Activated T-cell treated with anti-CD3 and anti-CD28 coated beads for 48 hours (primary cell): ENCODE measurements around the gene PRELID3B.

Source experiments
- DNase-seq: peaks from one replicate; pipeline ENCODE4 v3.0.0-alpha.2; 2020; ENCODE audit warnings: low read depth

PRELID3B gene

DNA sequence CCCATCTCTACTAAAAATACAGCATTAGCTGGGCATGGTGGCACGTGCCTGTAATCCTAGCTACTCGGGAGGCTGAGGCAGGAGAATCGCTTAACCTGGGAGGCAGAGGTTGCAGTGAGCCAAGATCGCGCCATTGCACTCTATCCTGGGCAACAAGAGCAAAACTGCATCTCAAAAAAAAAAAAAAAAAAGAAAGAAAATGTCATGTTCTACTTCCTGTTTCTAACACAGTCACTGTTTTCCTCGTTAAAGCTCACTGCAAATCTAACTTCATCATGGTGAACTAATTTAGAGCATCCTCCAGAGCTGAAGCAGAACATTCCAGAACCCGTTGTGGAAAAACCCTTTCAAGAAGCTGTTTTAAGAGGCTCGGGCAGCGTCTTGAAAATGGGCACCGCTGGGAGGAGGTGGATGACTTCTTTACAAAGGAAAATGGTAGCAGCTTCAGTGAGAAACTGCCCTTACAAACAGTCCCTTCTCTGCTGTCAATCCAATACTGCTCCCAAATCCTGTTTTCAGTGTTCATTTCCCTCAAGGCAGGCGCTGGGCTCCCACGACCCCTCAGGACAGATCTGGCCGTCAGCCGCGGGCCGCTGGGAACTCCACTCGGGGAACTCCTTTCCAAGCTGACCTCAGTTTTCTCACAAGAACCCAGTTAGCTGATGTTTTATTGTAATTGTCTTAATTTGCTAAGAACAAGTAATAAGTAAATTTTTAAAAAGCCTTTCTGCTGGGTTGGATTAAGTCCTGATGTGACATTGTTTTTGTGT is 48.0 kb downstream of the PRELID3B start:
- DNase-seq, result no peak

DNA sequence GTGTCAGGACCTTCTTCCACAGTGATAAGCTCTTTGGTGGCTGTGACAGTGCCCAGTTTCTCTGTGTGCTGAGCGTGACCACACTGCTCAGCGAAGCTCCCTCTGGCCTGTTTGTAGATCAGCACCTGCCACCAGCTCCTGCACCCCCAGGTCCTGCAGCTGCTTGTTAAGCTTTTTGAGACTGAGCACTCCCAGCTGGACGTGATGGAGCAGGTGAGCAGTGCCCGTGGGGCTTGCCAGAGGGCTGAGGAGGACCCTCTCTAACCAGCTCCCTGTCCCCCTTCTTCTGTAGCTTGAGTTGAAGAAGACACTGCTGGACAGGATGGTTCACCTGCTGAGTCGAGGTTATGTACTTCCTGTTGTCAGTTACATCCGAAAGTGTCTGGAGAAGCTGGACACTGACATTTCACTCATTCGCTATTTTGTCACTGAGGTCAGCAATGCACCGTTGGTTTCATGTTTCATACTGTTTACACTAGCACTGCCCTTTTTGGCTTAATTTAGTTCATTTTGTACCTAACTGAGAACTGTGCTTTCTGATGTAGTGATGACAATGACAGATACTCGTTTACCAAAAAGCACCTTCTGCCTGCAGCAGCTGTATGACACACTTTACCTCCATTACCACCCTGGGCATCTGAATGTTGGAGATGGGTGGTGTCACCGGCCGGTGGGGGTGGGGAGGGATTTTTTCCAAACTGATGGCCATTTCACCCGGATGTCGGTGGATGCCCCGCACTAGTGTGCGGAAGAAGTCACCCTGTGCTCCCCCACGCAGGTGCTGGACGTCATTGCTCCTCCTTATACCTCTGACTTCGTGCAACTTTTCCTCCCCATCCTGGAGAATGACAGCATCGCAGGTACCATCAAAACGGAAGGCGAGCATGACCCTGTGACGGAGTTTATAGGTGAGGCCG is 49.0 kb downstream of the PRELID3B start:
- DNase-seq, result no peak

DNA sequence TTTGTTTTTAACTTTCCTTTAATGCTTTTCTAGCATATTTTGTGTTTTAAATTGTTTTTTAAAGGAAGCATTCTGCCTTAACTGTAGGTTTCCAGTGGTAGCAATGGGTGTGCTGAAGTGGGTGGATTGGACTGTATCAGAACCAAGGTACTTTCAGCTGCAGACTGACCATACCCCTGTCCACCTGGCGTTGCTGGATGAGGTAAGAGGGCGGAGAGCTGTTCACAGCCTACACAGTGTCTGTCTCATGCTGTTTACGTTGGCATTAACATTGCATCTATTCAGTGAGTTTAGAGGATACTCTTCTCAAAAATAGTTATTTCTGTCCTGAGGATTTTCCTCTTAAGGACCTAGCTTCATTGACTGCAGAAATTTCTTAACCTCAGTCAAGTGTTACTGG is 49.7 kb downstream of the PRELID3B start:
- no peak for DNase-seq

DNA sequence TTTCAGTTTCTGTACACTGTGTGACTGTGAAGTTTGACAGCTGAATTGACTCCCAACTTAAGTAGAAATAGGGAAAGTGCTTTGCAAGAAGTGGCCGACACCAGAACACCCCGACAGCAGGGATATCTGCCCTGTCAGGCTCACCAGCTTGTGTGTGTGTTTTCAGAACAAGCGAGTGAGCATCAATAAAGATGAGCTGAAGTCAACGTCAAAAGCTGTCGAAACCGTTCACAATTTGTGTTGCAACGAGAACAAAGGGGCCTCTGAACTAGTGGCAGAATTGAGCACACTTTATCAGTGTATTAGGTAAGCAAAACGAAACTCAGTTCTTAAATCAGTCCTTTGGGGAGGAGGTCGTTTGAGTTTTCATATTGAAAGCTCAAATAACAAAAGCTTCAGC is 50.9 kb downstream of the PRELID3B start:
- no peak for DNase-seq

DNA sequence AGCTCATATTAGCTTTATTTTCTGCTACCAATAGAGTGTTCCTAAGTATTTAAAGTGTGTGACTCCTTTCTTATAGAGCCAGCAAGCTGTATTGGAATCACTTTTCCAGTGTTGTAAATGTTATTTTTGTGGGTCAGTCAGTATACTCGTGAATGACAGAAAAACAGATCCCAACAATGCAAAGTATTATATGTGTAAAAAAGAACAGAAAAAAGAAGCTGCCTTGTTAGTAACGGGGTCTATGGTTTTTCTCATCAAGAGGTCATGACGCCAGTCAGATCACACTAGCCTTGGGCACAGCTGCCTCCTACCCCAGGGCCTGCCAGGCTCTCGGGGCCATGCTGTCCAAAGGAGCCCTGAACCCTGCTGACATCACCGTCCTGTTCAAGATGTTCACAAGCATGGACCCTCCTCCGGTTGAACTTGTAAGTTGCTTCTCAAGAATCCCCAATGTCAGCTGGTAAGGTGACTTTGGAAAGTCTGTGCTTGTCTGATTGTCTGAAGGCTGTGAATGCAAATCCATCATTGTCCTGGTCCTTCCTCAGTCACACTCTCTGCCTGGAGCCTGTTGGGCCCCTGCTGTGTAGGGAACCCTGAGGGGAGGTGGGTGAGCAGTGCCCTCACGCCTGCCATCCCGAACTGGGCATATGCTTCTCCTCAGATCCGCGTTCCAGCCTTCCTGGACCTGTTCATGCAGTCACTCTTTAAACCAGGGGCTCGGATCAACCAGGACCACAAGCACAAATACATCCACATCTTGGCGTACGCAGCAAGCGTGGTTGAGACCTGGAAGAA is 51.7 kb downstream of the PRELID3B start:
- DNase-seq, result no peak

DNA sequence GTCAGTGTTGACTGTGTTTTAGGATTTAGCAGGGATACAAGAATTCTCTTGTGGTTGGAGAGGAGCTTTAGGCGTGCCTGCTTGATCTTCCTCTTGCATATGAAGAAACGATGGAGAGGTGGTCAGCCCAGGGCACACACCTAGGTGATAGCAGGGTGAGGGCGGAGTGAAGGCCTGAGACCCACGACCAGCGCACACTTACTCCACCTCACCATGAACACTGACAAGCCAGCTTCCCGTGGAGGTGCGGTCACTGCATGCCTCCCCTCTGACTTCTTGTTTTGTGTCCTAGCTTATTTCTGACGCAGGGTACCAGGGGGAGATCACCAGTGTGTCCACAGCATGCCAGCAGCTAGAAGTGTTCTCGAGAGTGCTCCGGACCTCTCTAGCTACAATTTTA is 53.4 kb downstream of the PRELID3B start:
- DNase-seq, result no peak

DNA sequence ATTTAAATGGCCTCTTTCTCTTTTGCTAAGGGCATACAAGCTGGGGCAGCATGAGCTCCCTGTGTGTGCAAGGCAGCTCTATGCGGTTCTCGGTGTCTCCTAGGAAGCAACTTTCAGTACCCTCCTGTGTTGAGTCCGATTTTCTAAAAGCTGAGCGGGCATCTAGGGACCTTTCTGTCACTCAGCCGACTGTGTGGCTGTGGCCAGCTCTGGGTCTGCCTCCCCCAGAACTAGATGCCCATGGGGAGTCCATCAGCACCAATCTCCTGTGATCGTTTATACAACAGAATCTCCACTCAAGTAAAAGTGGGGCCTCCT is 54.1 kb downstream of the PRELID3B start:
- no peak for DNase-seq

DNA sequence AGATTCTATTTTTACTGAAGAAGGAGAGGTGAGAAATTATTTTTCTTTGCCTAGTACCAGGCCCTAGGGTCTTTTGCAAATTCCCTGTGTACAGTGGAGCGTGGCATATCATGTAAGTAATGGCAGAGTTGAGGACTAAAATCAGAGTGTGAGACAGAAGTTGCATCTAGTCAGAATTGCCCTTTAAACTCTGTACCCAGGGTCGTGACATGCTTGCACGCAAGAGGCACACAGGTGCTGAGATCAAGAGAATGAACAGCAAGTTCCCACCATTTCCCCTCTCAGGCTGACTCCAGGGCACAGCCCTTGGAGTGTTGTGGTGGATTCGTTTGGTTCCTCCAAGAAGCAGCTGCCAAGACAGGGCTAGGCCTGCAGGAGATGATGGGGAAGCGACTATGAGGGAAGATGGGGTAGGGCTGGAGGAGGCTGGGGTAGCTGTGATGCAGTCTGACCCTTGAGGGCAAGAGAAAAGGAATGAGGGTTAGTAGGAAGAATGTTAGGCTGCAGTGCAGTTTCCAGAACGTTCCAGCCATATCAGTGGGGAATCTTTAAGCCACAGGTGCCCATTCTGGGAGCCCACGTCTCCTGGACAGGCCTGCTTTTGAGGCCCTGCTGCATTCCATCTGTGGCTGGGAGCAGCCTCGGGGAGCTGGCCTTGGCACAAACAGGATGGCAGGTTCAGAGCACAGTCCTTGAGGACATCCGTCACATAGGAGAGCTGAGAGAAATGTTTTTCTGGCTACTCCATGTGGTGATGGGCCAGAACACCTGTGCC is 54.6 kb downstream of the PRELID3B start:
- DNase-seq, result no peak

DNA sequence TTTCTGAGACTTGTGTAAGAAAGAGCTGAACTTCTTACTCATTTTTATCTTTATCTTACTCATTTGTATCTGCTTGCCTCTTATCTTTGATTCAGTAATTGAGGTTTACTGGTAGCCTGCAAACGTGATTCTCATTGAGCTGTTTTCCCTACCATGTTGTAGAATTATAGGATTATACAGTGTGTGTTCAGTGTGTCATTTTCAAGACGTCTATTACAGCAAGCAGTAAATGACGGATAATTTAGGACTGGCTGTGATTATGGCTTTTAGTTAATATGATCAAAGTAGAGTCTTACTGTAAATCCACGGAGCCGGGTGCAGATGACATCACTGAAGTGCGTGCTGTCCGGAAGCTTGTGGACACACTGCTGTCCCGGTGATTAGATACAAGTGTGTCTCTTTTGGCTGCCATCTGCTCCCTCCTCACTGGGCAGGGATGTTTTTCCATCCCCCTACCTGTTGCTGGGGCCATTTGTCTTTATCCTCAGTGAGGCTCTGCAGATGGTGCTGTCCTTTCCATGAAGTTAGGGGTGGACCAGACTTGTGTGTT is 55.5 kb downstream of the PRELID3B start:
- no peak for DNase-seq

DNA sequence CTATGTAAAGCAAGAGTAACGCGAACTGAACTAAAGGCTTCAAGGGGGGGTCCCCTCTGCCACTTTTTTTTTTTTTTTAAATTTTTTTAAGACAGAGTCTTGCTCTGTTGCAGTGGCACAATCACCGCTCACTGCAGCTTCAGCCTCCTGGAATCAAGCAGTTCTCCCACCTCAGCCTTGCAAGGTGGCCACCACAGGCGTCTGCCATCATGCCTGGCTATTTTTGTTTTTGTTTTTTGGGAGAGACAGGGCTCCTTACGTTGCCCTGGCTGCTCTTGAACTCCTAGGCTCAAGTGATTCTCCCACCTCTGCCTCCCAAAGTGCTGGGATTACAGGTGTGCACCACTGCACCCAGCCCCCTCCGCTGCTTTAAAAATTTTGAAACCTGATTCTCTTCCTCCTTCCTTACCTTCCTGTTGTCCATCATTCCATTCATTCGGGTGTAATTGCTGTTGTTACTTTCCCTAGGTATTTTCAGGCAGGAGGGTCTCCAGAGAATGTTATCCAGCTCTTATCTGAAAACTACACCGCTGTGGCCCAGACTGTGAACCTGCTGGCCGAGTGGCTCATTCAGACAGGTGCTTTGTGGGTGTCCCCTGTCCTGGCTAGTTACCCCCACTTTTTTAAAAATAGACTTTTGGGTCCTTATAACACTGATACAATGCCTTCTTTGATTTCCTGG is 56.2 kb downstream of the PRELID3B start:
- no peak for DNase-seq

DNA sequence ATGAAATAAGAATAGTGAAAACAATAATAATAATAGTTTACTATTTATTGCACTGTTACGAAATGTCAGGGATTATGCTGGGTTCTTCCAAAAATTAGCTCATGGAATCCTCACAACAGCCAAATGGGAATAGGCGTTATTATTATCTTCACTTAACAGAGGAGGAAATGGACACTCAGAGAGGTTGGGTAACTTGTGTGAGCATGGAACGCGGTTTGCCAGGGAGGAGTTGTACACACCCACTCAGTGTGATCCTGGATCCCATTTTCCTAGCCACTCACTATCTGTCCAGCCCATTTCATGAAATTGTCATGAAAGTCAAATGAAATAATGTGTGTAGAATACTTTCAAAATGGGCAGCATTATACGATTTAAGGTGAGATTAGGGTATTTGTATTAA is 56.9 kb downstream of the PRELID3B start:
- DNase-seq, result no peak

DNA sequence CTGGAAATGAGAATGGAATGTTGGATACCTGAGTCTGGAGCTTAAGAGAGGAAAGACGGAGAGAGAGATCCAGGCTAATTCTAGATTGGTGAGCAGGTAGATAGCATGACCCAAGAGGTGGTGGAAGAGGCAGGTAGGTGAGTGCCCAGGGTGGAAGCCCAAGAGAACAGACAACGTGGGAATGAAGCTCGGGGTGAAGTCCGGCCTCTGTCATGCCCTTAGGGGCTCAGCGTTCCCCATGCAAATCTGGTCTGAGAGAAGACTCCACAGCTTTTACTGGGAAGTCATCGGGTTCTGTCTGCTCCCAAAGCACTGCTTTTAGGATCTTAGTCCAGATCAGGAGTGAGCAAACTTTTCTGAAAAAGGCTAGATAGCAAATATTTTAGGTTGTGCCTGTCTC is 57.9 kb downstream of the PRELID3B start:
- no peak for DNase-seq
